ENCODE measurements around the gene TENM4.

TENM4 gene

DNA sequence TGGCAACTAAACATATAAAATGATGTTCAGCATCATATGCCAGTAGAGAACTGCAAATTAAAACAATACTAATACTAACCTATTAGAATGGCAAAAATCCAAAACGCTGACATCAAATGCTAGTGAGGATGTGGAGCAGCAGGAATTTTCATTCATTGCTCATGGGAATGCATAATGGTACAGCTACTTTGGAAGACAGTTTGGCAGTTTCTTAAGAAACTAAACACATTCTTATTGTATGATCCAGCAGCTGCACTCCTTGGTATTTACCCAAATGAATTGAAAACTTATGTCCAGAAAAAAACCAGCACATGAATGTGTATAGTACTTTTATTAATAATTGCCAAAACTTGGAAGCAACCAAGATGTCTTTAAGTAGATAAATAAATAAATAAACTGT, 258.0 kb downstream of the TENM4 start:
- no peak for DNase-seq (ENCODE audit: low read depth, low spot score)

GRCh38 chr11:79179087-79179486, 261.7 kb downstream of the TENM4 start:
- DNase-seq (ENCODE audit: low read depth, low spot score), result no peak

GRCh38 chr11:79174045-79175008, 266.5 kb downstream of the TENM4 start:
- peak; percentile 50 for DNase-seq (ENCODE audit: low read depth, low spot score)

DNA sequence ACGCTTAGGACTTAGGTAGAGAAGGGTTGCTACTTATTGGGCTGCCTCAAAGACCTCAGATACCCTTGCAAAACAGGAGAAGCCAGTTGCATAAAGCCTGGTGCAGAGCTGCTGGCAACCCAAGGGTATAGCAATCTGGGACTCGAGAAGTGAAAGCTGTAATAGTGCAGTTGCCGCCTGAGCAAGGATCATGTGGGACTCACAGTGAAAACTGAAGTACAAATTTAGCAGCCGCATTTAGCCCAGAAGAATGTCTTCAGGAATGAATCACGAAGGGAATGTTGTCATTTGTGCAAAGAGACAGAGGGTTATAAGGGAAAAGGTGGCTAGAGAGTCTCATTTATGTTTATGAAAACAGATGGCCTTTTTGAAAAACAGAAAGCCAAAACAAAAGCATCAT, 267.2 kb downstream of the TENM4 start:
- DNase-seq (ENCODE audit: low read depth, low spot score), result no peak

DNA sequence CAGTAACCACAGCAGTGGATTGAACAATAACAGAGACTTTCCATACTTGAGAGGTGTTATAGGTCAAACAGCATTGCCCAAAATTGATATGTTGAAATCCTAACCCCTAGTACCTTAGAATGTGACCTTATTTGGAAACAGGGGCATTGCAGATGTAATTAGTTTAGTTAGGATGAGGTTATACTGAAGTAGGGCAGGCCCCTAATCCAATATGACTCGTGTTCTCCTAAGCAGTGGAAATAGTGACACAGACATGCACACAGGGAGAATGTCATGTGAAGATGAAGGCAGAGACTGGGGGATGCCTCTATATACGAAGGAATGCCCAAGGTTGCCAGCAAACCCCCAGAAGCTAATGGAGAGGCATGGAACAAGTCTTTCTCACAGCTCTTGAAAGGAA, 270.5 kb downstream of the TENM4 start:
- no peak for DNase-seq (ENCODE audit: low read depth, low spot score)

DNA sequence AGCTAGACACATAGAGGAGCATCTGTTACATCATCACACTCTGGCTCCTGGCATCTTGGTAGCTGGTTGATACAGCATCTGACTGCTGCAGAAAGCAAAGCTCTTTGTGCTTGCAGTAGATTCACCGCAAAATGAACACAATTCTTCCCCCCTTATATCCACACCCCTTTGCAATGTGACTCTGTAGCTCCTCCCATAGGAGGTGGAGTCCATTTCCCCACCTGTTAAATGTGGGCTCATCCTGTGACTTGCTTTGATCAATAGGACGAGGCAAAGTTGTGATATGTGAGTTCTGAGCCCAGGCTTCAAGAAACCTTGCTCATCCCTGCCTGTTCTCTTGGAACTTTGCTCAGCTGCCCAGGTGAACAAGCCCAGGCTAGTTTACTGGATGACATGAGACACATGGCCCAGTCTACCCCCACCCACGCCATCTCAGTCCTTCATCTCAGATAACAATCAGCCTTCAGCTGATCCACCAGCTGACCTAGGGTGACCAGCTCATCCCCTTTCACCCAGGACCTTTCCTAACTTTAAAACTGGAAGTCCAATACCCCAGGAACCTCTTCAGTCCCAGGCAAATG, 272.2 kb downstream of the TENM4 start:
- no peak for DNase-seq (ENCODE audit: low read depth, low spot score)

GRCh38 chr11:79167510-79168188, 273.2 kb downstream of the TENM4 start:
- DNase-seq (ENCODE audit: low read depth, low spot score), result no peak

DNA sequence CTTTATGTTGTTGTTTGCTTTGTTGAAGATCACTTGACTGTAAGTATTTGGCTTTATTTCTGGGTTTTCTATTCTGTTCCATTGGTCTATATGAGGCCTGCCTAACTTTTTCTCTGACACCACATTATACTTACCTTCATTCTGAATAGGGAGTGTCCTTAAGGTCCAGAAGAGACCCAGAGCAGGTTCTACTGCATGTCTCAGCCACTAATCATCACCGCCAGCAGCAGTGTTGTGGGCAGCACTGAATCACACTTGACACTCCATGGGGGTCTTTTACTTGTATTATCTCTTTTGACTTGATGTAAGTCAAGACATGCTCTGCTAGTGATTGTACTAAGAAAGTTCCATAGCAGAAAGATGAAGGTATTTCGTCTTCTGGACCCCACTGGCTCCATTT, 274.9 kb downstream of the TENM4 start:
- peak; percentile 21 for DNase-seq (ENCODE audit: low read depth, low spot score)

- peak; percentile 39 for DNase-seq (ENCODE audit: low read depth, low spot score)
These were observed 279.9 kb downstream of the TENM4 start for GRCh38 chr11:79160791-79161403.

DNA sequence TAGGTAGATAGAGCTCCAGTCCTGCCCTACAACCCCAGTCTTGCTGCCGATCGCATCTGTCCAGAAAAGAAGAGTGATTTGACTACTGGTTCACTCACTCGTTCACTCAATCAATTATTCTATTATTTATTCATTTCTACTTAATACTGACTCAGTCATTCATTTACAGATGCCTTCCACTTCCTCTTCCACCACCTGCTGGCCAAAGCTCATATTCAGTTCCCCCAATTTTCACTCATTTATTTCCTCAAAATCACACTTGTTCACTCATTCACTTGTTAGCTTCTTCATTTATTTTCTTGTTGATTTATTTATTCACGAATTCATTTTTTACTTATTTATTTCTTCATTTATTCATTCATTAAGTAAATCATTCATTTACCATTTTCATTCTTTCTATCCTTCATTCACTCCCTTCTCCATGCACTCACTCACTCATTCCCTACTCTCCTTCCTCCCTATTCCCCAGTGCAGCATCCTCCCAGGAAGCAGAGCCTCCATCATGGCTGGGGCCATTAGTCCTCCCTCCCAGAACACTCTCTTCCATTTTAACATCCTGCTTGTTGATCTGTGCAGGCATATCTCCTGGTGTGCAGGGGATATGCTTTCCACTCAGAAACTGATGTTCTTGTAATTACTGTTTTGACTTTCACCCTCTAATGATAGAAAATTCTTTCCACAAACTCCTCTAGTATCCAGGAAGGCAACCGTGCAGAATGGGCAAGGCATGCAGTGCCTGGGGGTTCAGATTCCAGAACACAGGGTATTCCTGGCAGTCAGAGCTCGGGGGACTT, 281.0 kb downstream of the TENM4 start:
- no peak for DNase-seq (ENCODE audit: low read depth, low spot score)

DNA sequence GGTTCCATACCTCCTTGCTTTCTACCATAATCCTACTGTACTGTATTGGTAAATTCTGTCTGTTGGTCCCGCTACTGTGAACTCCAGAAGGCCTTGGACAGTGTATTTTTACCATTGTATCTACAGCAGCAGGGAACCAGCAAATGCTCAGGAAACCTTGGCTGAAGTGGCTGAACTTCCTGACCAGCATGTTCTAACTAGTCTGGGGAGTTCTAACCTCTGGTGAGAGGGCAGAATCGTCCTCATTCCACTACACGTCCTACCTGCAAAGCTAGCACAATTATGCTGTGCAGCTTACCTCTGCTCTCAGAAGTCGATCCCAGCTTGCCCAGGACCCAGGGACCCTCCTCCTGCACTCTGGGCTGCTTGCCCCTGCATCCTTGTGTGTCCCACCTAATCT, 283.1 kb downstream of the TENM4 start:
- no peak for DNase-seq (ENCODE audit: low read depth, low spot score)

GRCh38 chr11:79156031-79156430, 284.8 kb downstream of the TENM4 start:
- no peak for DNase-seq (ENCODE audit: low read depth, low spot score)

DNA sequence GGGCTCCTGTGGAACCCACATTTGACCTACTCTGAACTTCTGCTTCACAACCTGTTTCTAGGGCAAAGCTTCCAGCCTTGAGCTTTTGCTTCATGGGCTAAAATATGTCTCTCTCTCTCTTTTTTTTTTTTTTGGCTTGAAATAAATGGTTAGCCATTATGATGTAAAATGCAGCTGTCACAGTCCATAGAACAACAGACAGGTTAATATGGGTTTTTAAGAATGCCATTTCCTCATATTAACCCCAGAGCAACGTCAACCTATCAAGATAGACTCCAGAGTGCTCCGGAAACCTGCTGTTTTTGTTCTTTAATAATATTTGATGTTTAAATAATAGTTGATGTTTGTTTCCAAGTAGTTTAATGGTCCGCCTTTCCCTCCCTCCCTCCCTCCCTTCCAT, 285.6 kb downstream of the TENM4 start:
- DNase-seq (ENCODE audit: low read depth, low spot score), result no peak

DNA sequence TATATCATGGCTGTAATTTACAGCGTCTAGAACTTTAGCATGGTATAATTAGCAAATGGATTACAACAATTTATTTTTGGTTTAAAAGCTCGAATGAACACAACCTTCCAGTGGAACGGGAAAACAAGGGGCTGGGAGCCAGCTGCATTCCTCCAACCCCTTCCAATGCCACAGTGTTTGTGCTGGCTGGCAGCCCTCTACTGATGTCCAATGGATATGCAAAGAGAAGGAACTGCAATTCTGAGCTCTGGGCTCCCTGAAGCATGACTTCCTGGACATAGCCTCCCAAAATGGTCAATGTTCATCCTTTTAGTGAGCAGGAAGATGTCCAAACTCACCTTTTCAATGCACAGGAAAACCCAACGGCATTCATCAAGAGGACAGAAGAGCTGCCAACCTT, 288.3 kb downstream of the TENM4 start:
- no peak for DNase-seq (ENCODE audit: low read depth, low spot score)

GRCh38 chr11:79151396-79151795, 289.4 kb downstream of the TENM4 start:
- DNase-seq (ENCODE audit: low read depth, low spot score), result no peak

GRCh38 chr11:79150966-79151365, 289.9 kb downstream of the TENM4 start:
- DNase-seq (ENCODE audit: low read depth, low spot score), result no peak

DNA sequence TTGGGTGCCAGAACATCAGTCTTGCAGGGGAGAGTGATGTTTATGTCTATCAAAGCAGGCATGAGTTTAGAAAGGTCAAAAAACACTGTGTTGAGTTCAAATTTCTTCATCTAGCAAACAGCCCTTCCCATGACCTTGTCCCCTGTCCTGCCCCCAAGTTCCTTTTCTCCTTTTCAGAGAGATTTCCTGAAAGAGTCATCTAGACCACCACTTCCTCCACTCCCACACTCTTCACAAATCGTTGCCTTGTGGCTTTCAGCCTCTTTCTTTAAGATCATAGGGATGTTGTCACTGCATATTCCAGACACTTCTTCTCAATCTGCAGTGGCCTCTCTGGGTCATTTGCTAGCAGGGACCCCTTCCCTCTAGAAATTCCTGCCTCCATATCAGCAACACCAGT, 290.5 kb downstream of the TENM4 start:
- DNase-seq (ENCODE audit: low read depth, low spot score), result no peak

GRCh38 chr11:79147731-79148130, 293.1 kb downstream of the TENM4 start:
- DNase-seq (ENCODE audit: low read depth, low spot score), result no peak

DNA sequence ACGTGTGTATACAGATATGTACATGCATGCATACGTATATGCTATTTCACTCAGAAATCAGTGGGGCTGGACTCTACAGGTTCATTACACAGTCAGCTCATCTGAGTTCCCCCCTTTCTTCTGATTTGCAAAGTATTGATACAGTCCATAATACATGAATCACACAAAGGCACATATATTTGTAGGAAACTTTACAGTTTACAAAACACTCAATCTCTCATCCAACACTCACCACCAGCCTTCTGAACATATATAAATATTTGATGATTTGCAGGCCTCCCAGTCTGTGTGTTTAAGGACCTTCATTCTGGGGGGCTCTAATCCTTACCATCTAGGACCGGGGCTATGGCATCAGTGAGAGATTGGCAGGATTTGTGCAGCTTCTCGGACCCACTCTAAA, 293.8 kb downstream of the TENM4 start:
- DNase-seq (ENCODE audit: low read depth, low spot score), result no peak

DNA sequence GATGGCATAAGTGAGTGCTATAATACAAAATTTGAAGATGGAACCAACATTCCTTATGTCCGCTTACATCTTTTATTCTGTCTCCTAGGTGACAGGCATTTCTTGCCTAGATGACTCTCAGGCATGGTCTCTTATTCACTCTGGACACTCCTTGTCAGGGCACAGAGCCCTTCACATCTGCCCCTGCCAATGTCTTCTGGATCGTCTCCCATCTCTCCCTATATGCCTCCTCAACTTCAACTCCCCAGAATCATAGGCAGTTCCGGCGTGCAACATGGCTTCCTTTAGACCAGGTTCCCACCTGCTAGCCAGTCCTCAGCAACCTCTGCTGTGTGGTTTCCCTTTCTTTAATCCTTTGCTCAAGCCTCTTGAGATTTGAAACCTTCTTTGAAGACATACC, 300.9 kb downstream of the TENM4 start:
- DNase-seq (ENCODE audit: low read depth, low spot score), result peak; percentile 22

- DNase-seq (ENCODE audit: low read depth, low spot score), result no peak
These were observed 311.1 kb downstream of the TENM4 start for GRCh38 chr11:79129702-79130101.
